ENCODE data around the gene HSP90AB1. TPM values are rescaled to one million over a fixed set of nuclear protein-coding genes. Genes with fewer than 3 reads are reported as not detected.
"Not testable (repeated sequence)": the region's sequence is repeated elsewhere in the genome, so short reads cannot be mapped to it uniquely, and the experiment has no call there.

HSP90AB1 gene
- total RNA-seq, 1 experiment from 2014 or later, result 915 TPM

GRCh38 chr6:44221961-44222335 lies 25.0 kb upstream of the HSP90AB1 start:
- DNase-seq (ENCODE audit: extremely low read depth, low read depth), result no peak

- DNase-seq (ENCODE audit: extremely low read depth, low read depth), result no peak
Observed at GRCh38 chr6:44222486-44223318, 24.2 kb upstream of the HSP90AB1 start.

GRCh38 chr6:44223319-44224028 lies 23.4 kb upstream of the HSP90AB1 start, which contains the start of gene SLC29A1:
Gene SLC29A1 (plus strand): TSS chr6:44223595. CDS start chr6:44227314, 3,719 bp downstream.
- DNase-seq (ENCODE audit: extremely low read depth, low read depth), result peak; percentile 45

GRCh38 chr6:44224029-44224964 lies 22.6 kb upstream of the HSP90AB1 start:
- DNase-seq (ENCODE audit: extremely low read depth, low read depth), result no peak

GRCh38 chr6:44224965-44225305 lies 22.0 kb upstream of the HSP90AB1 start:
- DNase-seq (ENCODE audit: extremely low read depth, low read depth), result no peak

GRCh38 chr6:44225579-44226325 lies 21.1 kb upstream of the HSP90AB1 start:
- no peak for DNase-seq (ENCODE audit: extremely low read depth, low read depth)

- no peak for DNase-seq (ENCODE audit: extremely low read depth, low read depth)
Observed at GRCh38 chr6:44226368-44227147, 20.3 kb upstream of the HSP90AB1 start.

- no peak for DNase-seq (ENCODE audit: extremely low read depth, low read depth)
Observed at GRCh38 chr6:44227148-44227793, 19.6 kb upstream of the HSP90AB1 start.

- DNase-seq (ENCODE audit: extremely low read depth, low read depth), result no peak
Observed at GRCh38 chr6:44228031-44228430, 18.9 kb upstream of the HSP90AB1 start.

GRCh38 chr6:44228433-44228832 lies 18.5 kb upstream of the HSP90AB1 start:
- DNase-seq (ENCODE audit: extremely low read depth, low read depth), result no peak

- no peak for DNase-seq (ENCODE audit: extremely low read depth, low read depth)
Observed at GRCh38 chr6:44228836-44229235, 18.1 kb upstream of the HSP90AB1 start.

GRCh38 chr6:44229376-44230033 lies 17.4 kb upstream of the HSP90AB1 start:
- DNase-seq (ENCODE audit: extremely low read depth, low read depth), result no peak

GRCh38 chr6:44230034-44230675 lies 16.7 kb upstream of the HSP90AB1 start:
- DNase-seq (ENCODE audit: extremely low read depth, low read depth), result no peak

- not testable (repeated sequence) for DNase-seq (ENCODE audit: extremely low read depth, low read depth)
Observed at GRCh38 chr6:44231426-44231825, 15.5 kb upstream of the HSP90AB1 start.

GRCh38 chr6:44232676-44233566 lies 14.0 kb upstream of the HSP90AB1 start:
- DNase-seq (ENCODE audit: extremely low read depth, low read depth), result no peak

GRCh38 chr6:44233567-44234100 lies 13.3 kb upstream of the HSP90AB1 start:
- DNase-seq (ENCODE audit: extremely low read depth, low read depth), result no peak

Measured in NCI-H460 (cell line).